Stimulated activated CD8-positive, alpha-beta memory T cell treated with anti-CD3 and anti-CD28 coated beads, Interleukin-4, amount 100 ng/mL, for 1 hour (primary cell): ENCODE data around the gene CDH4.

Experiments
- DNase-seq, 2 donors: peaks; one replicate each; pipeline ENCODE4 v3.0.0-alpha.2; 2020; ENCODE audit warnings: low read depth in 2 of 2, low spot score in 1 of 2

The CDH4 gene

GRCh38 chr20:61599061-61599531, 347.0 kb downstream of the CDH4 start:
- no peak for DNase-seq

- no peak for DNase-seq
These were observed 347.5 kb downstream of the CDH4 start for GRCh38 chr20:61599541-61599992.

GRCh38 chr20:61600016-61600415, 348.0 kb downstream of the CDH4 start:
- no peak for DNase-seq

- DNase-seq, result no peak
These were observed 349.3 kb downstream of the CDH4 start for GRCh38 chr20:61601361-61601760.

GRCh38 chr20:61601853-61602252, 349.8 kb downstream of the CDH4 start:
- DNase-seq, result no peak

- no peak for DNase-seq
These were observed 351.7 kb downstream of the CDH4 start for GRCh38 chr20:61603715-61604114.

GRCh38 chr20:61604549-61604948, 352.5 kb downstream of the CDH4 start:
- DNase-seq, result no peak

- DNase-seq, result no peak
These were observed 353.2 kb downstream of the CDH4 start for GRCh38 chr20:61605283-61605682.

- no peak for DNase-seq
These were observed 353.9 kb downstream of the CDH4 start for GRCh38 chr20:61605862-61606557.

- DNase-seq, result no peak
These were observed 356.4 kb downstream of the CDH4 start for GRCh38 chr20:61608275-61609085.

GRCh38 chr20:61609461-61609860, 357.4 kb downstream of the CDH4 start:
- DNase-seq, result no peak

- DNase-seq, result no peak
These were observed 359.5 kb downstream of the CDH4 start for GRCh38 chr20:61611401-61612180.

- DNase-seq, result no peak
These were observed 362.1 kb downstream of the CDH4 start for GRCh38 chr20:61613917-61614705.

GRCh38 chr20:61614706-61615100, 362.6 kb downstream of the CDH4 start:
- DNase-seq, result no peak

- DNase-seq, result no peak
These were observed 363.7 kb downstream of the CDH4 start for GRCh38 chr20:61615806-61616205.

- no peak for DNase-seq
These were observed 367.7 kb downstream of the CDH4 start for GRCh38 chr20:61619751-61620150.

GRCh38 chr20:61620174-61620573, 368.1 kb downstream of the CDH4 start:
- no peak for DNase-seq

GRCh38 chr20:61621035-61621730, 369.1 kb downstream of the CDH4 start:
- DNase-seq, result no peak

- DNase-seq, result no peak
These were observed 369.8 kb downstream of the CDH4 start for GRCh38 chr20:61621852-61622251.

GRCh38 chr20:61623451-61623850, 371.4 kb downstream of the CDH4 start:
- no peak for DNase-seq
